RKO (cell line): ENCODE data around the gene SWT1.
"Not testable (repeated sequence)": the region's sequence is repeated elsewhere in the genome, so short reads cannot be mapped to it uniquely, and the experiment has no call there.

Experiments
- DNase-seq: peaks from one replicate; pipeline ENCODE4 v3.0.0-alpha.2; 2016; ENCODE audit warnings: low spot score

Gene SWT1

DNA sequence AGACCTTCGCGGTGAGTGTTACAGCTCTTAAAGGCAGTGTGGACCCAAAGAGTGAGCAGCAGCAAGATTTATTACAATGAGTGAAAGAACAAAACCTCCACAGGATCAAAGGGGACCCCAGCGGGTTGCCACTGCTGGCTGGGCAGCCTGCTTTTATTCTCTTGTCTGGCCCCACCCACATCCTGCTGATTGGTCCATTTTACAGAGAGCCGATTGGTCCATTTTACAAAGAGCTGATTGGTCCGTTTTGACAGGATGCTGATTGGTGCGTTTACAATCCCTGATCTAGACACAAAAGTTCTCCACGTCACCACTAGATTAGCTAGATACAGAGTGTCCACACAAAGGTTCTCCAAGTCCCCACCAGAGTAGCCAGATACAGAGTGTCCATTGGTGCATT is 164.1 kb downstream of the SWT1 start:
- DNase-seq = not testable (repeated sequence)

DNA sequence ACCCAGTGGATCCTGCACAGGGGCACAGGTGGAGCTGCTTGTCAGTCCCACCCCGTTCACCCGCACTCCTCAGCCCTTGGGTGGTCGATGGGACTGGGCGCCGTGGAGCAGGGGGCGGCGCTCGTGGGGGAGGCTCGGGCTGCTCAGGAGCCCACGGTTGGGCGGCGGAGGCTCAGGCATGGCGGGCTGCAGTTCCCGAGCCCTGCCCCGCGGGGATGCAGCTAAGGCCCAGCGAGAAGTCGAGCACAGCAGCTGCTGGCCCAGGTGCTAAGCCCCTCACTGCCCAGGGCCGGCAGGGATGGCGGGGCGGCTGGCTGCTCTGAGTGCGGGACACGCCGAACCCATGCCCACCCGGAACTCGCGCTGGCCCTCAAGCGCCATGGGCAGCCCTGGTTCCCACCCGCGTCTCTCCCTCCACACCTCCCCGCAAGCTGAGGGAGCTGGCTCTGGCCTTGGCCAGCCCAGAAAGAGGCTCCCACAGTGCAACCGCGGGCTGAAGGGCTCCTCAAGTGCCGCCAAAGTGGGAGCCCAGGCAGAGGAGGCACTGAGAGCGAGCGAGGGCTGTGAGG is 164.8 kb downstream of the SWT1 start:
- DNase-seq = not testable (repeated sequence)

DNA sequence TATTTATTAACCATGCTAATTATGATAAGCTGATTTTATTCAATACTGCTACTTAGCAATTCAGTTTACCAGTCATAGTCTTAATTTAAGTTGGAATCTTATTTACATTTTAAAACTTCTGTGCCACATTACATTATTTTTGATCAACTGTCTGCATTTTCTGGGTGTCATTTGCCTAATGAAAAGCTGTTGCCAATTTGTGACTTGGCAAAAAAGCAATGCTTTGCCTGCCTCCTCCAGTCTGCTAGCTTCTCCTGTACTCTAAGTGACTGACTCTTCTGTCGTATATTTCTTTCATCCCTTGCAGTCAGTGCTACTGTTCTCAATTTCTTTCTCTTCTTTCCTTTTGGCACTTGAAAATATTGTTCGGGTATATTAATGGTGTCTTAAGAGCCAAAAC is 165.7 kb downstream of the SWT1 start:
- no peak for DNase-seq

DNA sequence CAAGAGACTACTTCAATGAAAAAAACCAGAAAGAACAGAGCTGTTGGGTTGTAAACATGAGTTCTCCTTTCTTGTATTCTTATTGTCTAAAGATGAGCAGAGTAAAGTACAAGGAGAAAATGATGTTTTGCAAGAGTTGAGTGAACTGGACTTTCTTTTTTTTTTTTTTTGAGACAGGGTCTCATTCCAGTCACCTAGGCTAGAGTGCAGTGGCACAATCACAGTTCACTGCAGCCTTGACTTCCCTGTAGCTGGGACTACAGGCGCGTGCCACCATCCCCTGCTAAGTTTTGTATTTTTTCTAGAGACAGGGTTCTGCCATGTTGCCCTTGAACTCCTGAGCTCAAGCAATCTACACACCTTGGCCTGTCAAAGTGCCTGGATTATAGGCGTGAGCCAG is 167.2 kb downstream of the SWT1 start:
- DNase-seq = no peak

DNA sequence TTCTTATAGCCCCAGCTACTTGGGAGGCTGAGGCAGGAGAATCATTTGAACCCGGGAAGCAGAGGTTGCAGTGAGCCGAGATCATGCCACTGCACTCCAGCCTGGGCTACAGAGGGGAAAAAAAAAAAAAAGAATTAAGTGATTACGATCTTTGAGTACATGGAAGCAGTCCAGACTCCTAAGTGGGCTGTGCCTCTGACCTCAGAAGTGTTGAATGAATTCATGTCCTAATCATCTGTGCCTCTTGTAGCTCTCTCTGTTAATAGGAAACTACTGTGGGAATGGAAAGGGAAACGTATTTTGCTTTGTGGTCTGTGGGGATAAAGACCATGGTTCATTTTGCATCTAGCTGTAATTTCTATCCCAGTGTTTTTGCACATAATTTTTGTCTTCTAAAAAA is 168.4 kb downstream of the SWT1 start:
- no peak for DNase-seq

DNA sequence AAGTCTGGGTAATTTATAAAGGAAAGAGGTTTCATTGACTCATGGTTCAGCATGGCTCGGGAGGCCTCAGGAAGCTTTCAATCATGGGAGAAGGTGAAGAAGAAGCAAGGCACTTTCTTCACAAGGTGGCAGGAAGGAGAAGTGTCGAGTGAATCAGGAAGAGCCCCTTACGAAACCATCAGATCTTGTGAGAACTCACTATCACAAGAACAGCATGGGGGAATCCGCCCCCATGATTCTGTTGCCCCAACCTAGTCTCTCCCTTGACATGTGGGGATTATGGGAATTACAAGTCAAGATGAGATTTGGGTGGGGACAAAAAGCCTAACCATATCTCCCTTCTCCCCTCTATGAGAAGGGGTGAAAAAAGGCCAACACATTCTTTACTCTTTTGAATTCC is 171.3 kb downstream of the SWT1 start:
- DNase-seq = no peak

DNA sequence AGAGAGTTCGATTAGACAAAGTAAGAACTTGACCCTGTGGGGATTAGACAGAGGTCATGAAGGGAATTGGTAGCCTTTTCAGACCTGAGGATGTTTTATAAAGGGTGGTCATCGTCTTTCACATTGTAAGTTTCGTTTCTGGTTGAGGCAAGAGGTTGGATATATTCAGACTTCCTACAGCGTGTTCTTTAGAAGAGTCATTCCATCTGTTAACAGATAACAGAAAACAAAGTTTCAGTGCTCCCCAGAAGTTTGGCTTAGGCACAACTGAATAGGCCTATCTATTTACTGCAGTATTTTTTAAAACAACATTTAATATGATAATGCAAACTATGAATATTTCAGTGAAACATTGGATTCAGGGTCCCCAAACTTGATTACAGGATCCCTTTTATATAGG is 177.2 kb downstream of the SWT1 start:
- no peak for DNase-seq

DNA sequence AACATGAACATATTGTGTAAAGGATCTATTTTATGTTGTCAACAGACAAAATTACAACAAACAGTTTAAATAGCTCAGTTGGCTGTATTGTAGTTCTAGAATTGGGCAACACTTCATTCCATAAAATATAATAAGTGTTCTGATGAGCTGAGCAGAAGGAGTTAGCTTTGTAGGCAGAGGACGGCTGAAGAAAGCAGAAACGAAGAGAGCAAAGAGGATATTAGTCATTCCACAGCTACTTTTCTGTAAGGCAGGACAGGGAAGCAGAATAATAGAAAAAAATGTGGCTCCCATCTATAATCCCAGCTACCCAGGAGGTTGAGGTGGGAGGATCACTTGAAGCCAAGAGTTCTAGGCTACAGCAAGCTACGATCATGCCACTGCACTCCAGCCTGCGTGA is 180.3 kb downstream of the SWT1 start:
- no peak for DNase-seq

DNA sequence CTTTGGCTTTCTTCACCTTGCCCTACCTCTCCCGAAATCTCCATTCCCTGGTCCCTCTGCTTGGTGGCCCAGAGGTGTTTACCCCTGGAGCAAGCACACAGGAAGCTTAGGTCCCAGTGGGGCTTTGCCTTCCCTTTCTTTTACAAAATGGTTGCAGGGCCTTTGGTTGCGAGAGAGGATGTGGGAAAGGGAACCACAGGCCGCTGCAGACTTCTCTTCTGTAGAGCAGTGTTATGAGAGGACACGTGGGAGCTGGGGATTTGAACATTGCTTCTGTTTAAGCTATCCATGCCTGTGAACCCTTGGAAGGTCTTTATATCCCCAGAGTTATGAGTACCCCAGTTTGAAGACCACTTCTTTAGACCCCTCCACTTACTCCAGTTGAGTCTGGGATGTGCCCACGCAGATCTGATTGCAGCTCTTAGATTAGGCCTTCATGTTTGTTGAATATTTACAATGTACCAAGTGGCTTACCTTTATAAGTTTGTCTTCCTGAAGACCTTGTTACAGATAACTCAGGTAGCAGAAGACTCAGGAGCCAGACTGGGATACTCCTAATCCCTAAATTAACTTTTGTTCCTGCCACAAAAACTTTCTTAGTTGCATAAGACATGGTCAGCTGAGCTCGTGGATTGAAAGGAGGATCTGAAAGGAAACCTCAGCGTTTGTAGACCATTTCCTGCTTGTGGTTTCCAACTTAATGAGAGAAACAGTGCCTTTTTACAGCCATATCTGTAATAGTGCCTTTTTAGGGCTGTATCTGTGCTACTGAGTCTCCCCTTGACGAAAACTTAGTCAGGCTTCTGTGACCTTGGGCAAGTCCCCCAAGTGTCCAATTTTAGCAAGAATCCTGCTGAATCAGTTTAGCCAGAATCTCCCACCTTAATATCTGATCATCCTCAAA is 182.0 kb downstream of the SWT1 start:
- no peak for DNase-seq

DNA sequence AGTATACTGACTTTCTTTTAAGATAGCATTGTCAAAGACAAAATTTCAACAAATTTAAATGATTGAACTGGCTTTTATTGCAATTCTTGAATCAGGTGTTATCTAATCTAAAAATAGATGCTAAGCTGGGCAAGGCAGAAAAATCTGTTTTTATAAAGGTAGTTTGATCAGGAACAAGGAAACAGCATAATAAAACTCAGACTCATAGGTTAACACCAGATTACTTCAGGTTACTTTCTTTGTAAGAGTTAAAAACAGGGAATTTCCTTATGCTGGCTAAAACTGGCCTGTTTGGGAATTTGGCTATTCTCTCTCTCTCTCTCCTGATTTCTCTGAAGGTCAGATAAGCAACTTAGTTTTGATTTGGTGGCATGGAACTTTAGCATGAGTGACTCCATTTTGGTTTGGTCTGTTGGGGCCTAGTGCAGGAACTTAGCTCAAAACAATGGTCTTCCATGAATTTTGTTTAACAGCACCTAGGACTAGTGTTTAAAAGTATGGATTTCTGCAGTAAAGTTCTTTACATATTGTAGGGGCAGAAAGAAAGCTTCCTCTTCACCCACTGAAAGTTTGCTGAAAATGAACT is 184.3 kb downstream of the SWT1 start:
- no peak for DNase-seq
